KMS-11 (cell line): ENCODE measurements around the gene CRYBB1.

Source experiments
- H2AFZ ChIP-seq: fragments of 200-600 bp; sonication (generic); 2 replicates; pipeline ENCODE4 v1.6.1; 2016; ENCODE audit warnings: antibody characterized with exemption, mixed run types, low read depth
- H3K27ac ChIP-seq: fragments of 200-600 bp; sonication (generic); 2 replicates; pipeline ENCODE4 v1.6.1; 2016; ENCODE audit warnings: mild to moderate bottlenecking, mixed run types
- H3K27me3 ChIP-seq: fragments of 200-600 bp; sonication (generic); 2 replicates; pipeline ENCODE4 v1.6.1; 2017; ENCODE audit warnings: mild to moderate bottlenecking, low read depth, mixed run types, moderate library complexity; ENCODE audit not compliant: insufficient read depth
- H3K36me3 ChIP-seq: fragments of 200-600 bp; sonication (generic); 2 replicates; pipeline ENCODE4 v1.6.1; 2017; ENCODE audit warnings: mild to moderate bottlenecking, mixed run types; ENCODE audit not compliant: insufficient read depth
- H3K4me1 ChIP-seq: fragments of 200-600 bp; sonication (generic); 2 replicates; pipeline ENCODE4 v1.6.1; 2016; ENCODE audit warnings: mild to moderate bottlenecking, low read depth, mixed run types; ENCODE audit not compliant: poor library complexity, severe bottlenecking
- H3K4me2 ChIP-seq: fragments of 200-600 bp; sonication (generic); 2 replicates; pipeline ENCODE4 v1.7.0; 2016; ENCODE audit warnings: mild to moderate bottlenecking, mixed run types
- H3K4me3 ChIP-seq: fragments of 200-600 bp; sonication (generic); IDR thresholded peaks from 2 replicates; pipeline ENCODE4 v1.6.1; 2017; ENCODE audit warnings: low read depth, low read length, mixed read lengths; ENCODE audit not compliant: insufficient read depth
- H3K79me2 ChIP-seq: fragments of 200-600 bp; sonication (generic); 2 replicates; pipeline ENCODE4 v1.6.1; 2016; ENCODE audit warnings: low read depth, mixed run types; ENCODE audit not compliant: insufficient read depth
- H3K9ac ChIP-seq: fragments of 200-600 bp; sonication (generic); 2 replicates; pipeline ENCODE4 v1.6.1; 2016; ENCODE audit warnings: mild to moderate bottlenecking, mixed run types
- H4K20me1 ChIP-seq: fragments of 200-600 bp; sonication (generic); 2 replicates; pipeline ENCODE4 v1.6.1; 2016; ENCODE audit warnings: mild to moderate bottlenecking, mixed run types; ENCODE audit not compliant: insufficient read depth
- CTCF ChIP-seq: fragments of 200-600 bp; sonication (generic); conservative IDR thresholded peaks from 2 replicates; pipeline ENCODE4 v1.6.1; 2017; ENCODE audit warnings: low read depth, mild to moderate bottlenecking, antibody characterized with exemption, low read length, moderate library complexity, mixed read lengths

Gene CRYBB1

GRCh38 chr22:26564672-26565071 is 53.2 kb downstream of the CRYBB1 start:
- H2AFZ ChIP-seq = no peak overlapping the region
- H3K79me2 ChIP-seq = peaks cover 81% of the 10 kb centered on the region
- H4K20me1 ChIP-seq = no peaks in the 10 kb centered on the region; the same call in 1 of the 2 replicates
- H3K4me3 ChIP-seq = no peak overlapping the region
- H3K4me1 ChIP-seq = peaks cover 66% of the 10 kb centered on the region
- H3K36me3 ChIP-seq = 0 out of 2 replicates have a peak, but pooled peaks cover 4% of the 10 kb centered on the region
- H3K27me3 ChIP-seq = no peaks in the 10 kb centered on the region
- TF ChIP-seq CTCF = no peak
- no peak overlapping the region for H3K4me2 ChIP-seq
- H3K9ac ChIP-seq = no peak overlapping the region
- H3K27ac ChIP-seq = no peak overlapping the region

- Histone ChIP-seq H3K79me2 (peaks cover 82% of the 10 kb centered on the region), H3K4me2 (no peak overlapping the region), H3K27ac (no peak overlapping the region), H3K27me3 (no peaks in the 10 kb centered on the region), H3K9ac (no peak overlapping the region), H4K20me1 (no peaks in the 10 kb centered on the region; the same call in 1 of the 2 replicates), H3K4me3 (no peak overlapping the region), H3K36me3 (0 out of 2 replicates have a peak, but pooled peaks cover 4% of the 10 kb centered on the region), H2AFZ (no peak overlapping the region), H3K4me1 (peaks cover 66% of the 10 kb centered on the region)
- no peak for TF ChIP-seq CTCF
Measured at GRCh38 chr22:26564181-26564580, 53.6 kb downstream of the CRYBB1 start.

GRCh38 chr22:26563022-26563421 is 54.8 kb downstream of the CRYBB1 start:
- H3K9ac ChIP-seq = no peak overlapping the region
- H3K36me3 ChIP-seq = 0 out of 2 replicates have a peak, but pooled peaks cover 4% of the 10 kb centered on the region
- H4K20me1 ChIP-seq = no peaks in the 10 kb centered on the region; the same call in 1 of the 2 replicates
- H2AFZ ChIP-seq = no peak overlapping the region
- H3K27ac ChIP-seq = no peak overlapping the region
- no peaks in the 10 kb centered on the region for H3K27me3 ChIP-seq
- TF ChIP-seq CTCF = no peak
- no peak overlapping the region for H3K4me2 ChIP-seq
- H3K4me1 ChIP-seq = peaks cover 68% of the 10 kb centered on the region
- H3K79me2 ChIP-seq = peaks cover 84% of the 10 kb centered on the region
- H3K4me3 ChIP-seq = no peak overlapping the region

GRCh38 chr22:26561756-26562417 is 55.9 kb downstream of the CRYBB1 start:
- peaks cover 81% of the 10 kb centered on the region for H3K79me2 ChIP-seq
- no peaks in the 10 kb centered on the region for H3K36me3 ChIP-seq
- H3K4me1 ChIP-seq = peaks cover 58% of the 10 kb centered on the region
- no peak overlapping the region for H3K4me2 ChIP-seq
- H2AFZ ChIP-seq = no peak overlapping the region
- no peak overlapping the region for H3K27ac ChIP-seq
- TF ChIP-seq CTCF = no peak
- no peaks in the 10 kb centered on the region; the same call in 1 of the 2 replicates for H4K20me1 ChIP-seq
- H3K27me3 ChIP-seq = no peaks in the 10 kb centered on the region
- no peak overlapping the region for H3K9ac ChIP-seq
- no peak overlapping the region for H3K4me3 ChIP-seq
